OCI-LY7 (cell line): ENCODE data around the gene WNT7B. TPM values are rescaled to one million over a fixed set of nuclear protein-coding genes. Genes with fewer than 3 reads are reported as not detected.

ENCODE experiments used
- BruUV-seq: library from RNA; stranded (reverse); fragments of 400-500 nt; replicated peaks from 2 replicates; lab custom pipeline; 2021; lab: Mats Ljungman, UMichigan
- CTCF ChIA-PET: fragments of 300-600 bp; sonication (Branson Sonifier 250); formaldehyde crosslinking; loops from one replicate; lab custom pipeline; 2022; ENCODE audit warnings: antibody characterized with exemption; ENCODE audit not compliant: unreplicated experiment; lab: Charles Lee
- POLR2A ChIA-PET: fragments of 300-600 bp; sonication (Branson Sonifier 250); formaldehyde crosslinking; loops from one replicate; lab custom pipeline; 2022; ENCODE audit warnings: antibody characterized with exemption; lab: Charles Lee
- DNase-seq: peaks from one replicate; pipeline ENCODE4 v3.0.0-alpha.2; 2015; ENCODE audit warnings: low spot score
- H2AFZ ChIP-seq: fragments of 200-600 bp; sonication (generic), shearing (Covaris generic); 2 replicates; pipeline ENCODE4 v1.6.1; 2014; ENCODE audit warnings: mild to moderate bottlenecking, antibody characterized with exemption, low read length, moderate library complexity
- H3K27ac ChIP-seq: fragments of 200-600 bp; sonication (generic); 2 replicates; pipeline ENCODE4 v1.5.1; 2014; ENCODE audit warnings: mixed run types, low read depth, mild to moderate bottlenecking, moderate library complexity, low read length, inconsistent platforms; ENCODE audit not compliant: poor library complexity, severe bottlenecking
- H3K36me3 ChIP-seq: fragments of 200-600 bp; sonication (generic); 2 replicates; pipeline ENCODE4 v1.6.1; 2014; ENCODE audit warnings: mild to moderate bottlenecking, antibody characterized with exemption, low read length, moderate library complexity, mixed read lengths; ENCODE audit not compliant: insufficient read depth
- H3K4me1 ChIP-seq: fragments of 200-600 bp; sonication (generic); 2 replicates; pipeline ENCODE4 v1.5.1; 2014; ENCODE audit warnings: mild to moderate bottlenecking, low read length; ENCODE audit not compliant: insufficient read depth, poor library complexity, severe bottlenecking
- H3K4me2 ChIP-seq: fragments of 200-600 bp; sonication (generic); 2 replicates; pipeline ENCODE4 v1.6.1; 2014; ENCODE audit warnings: mild to moderate bottlenecking, low read length
- H3K4me3 ChIP-seq: fragments of 200-600 bp; sonication (generic); 2 replicates; pipeline ENCODE4 v1.5.1; 2014; ENCODE audit warnings: mild to moderate bottlenecking, low read depth, low read length; ENCODE audit not compliant: poor library complexity, severe bottlenecking
- H3K79me2 ChIP-seq: fragments of 200-600 bp; sonication (generic); 2 replicates; pipeline ENCODE4 v1.6.1; 2016; ENCODE audit warnings: low read depth, mild to moderate bottlenecking, low read length, moderate library complexity, mixed read lengths; ENCODE audit not compliant: insufficient read depth
- H3K9me2 ChIP-seq: fragments of 200-600 bp; sonication (generic); 2 replicates; pipeline ENCODE4 v1.6.1; 2016; ENCODE audit warnings: mild to moderate bottlenecking, low read length, mixed read lengths; ENCODE audit not compliant: insufficient read depth
- H3K9me3 ChIP-seq: fragments of 200-600 bp; sonication (generic); 2 replicates; pipeline ENCODE4 v1.6.1; 2014; ENCODE audit warnings: mild to moderate bottlenecking, mixed run types, low read length, mixed read lengths
- H4K20me1 ChIP-seq: fragments of 200-600 bp; sonication (generic); 2 replicates; pipeline ENCODE4 v1.6.1; 2014; ENCODE audit warnings: mild to moderate bottlenecking, antibody characterized with exemption, low read length, moderate library complexity, mixed read lengths; ENCODE audit not compliant: insufficient read depth
- EZH2phosphoT487 ChIP-seq: fragments of 200-600 bp; sonication (generic); IDR thresholded peaks from 2 replicates; pipeline ENCODE4 v1.6.1; 2018; ENCODE audit warnings: low read depth, borderline replicate concordance, mild to moderate bottlenecking, mixed run types, antibody characterized with exemption, low read length, moderate library complexity, mixed read lengths
- intact Hi-C: fragments of 100-400 bp; cut with micrococcal nuclease; formaldehyde crosslinking; loops from one replicate; pipeline ENCODE4 v1.10.0; 2022; ENCODE audit not compliant: unreplicated experiment
- total RNA-seq, 2 experiments: library from RNA; depleted of rRNA in 1 of 2; stranded (reverse); fragments of >200 nt in 1 of 2; shearing (Covaris generic) in 1 of 2; gene quantifications; 2 replicates each; pipeline ENCODE4 v1.2.3, GENCODE V29; 2014 to 2022
- TF ChIP-seq, protein P1 (sequence below): fragments of 200-600 bp; sonication (generic); conservative IDR thresholded peaks from 2 replicates; pipeline ENCODE4 v1.5.1; 2014; ENCODE audit warnings: mild to moderate bottlenecking, antibody characterized with exemption, low read length, moderate library complexity, mixed read lengths

The WNT7B gene
- total RNA-seq, 2 experiments from 2014 or later, result not detected

DNA sequence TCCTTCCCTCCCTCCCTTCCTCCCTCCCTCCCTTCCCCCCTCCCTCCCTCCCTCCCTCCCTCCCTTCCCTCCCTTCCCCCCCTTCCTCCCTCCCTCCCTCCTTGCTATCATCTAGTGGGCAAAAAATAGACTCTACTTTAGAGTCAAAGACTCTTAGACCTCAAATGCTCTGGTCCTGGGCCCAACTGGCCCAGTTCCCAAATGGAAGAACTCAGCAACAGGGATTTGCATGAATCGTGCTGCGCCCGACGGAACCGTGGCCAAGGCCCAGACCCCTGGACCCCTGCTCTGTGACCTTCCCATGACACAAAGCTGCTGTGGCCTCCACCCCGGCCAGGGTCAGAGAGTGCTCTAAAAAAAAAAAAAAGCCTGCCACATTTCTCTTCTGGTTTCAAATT is 97.4 kb downstream of the WNT7B start:
- intact Hi-C loops, result no loop called here
- DNase-seq, result no peak
- Histone ChIP-seq H3K4me3 (no peak overlapping the region), H3K79me2 (no peaks in the 10 kb centered on the region), H3K9me2 (no peaks in the 10 kb centered on the region), H3K36me3 (no peaks in the 10 kb centered on the region), H3K27ac (no peak overlapping the region), H3K9me3 (no peaks in the 10 kb centered on the region), H3K4me1 (no peaks in the 10 kb centered on the region), H3K4me2 (no peak overlapping the region), H2AFZ (no peak overlapping the region), H4K20me1 (no peaks in the 10 kb centered on the region)
- TF ChIP-seq EZH2phosphoT487, result no peak
- TF ChIP-seq, protein P1, sequence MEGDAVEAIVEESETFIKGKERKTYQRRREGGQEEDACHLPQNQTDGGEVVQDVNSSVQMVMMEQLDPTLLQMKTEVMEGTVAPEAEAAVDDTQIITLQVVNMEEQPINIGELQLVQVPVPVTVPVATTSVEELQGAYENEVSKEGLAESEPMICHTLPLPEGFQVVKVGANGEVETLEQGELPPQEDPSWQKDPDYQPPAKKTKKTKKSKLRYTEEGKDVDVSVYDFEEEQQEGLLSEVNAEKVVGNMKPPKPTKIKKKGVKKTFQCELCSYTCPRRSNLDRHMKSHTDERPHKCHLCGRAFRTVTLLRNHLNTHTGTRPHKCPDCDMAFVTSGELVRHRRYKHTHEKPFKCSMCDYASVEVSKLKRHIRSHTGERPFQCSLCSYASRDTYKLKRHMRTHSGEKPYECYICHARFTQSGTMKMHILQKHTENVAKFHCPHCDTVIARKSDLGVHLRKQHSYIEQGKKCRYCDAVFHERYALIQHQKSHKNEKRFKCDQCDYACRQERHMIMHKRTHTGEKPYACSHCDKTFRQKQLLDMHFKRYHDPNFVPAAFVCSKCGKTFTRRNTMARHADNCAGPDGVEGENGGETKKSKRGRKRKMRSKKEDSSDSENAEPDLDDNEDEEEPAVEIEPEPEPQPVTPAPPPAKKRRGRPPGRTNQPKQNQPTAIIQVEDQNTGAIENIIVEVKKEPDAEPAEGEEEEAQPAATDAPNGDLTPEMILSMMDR, result no peak
- CTCF ChIA-PET, result no interaction called here
- BruUV-seq, result no TSS peak
- POLR2A ChIA-PET, result no interaction called here

DNA sequence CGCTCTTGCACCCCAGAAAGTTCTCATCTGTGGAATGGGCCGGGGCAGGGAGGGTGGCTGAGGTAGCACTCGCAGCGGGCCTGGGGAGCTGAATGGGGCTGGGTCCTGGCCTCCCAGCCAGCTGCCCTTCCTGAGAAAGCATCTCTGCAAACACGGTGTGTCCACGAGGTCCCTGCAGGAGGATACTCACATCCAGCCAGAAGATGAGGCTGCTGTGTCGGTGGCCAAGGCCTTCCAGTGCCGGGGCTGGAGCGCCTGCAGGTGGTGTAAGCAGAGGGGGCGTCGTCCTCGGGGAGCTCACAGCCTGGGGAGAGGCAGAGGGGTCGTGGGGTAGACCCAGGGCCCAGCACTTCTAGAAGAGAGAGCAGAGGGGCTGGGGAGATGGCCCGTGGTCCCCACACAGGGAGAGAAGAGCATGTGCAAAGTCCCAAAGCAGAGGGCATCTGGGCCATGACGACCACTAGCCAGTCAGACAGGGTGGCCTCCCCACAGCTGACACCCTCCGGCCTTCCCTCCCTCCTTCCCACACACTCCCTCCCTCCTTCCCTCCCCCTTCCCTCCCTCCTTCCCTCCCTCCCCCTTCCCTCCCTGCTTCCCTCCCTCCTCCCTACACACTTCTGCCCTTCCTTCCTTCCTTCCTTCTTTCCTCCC is 97.9 kb downstream of the WNT7B start:
- ChIA-PET CTCF (no interaction called here), POLR2A (no interaction called here)
- intact Hi-C loops, result no loop called here
- Histone ChIP-seq H3K4me1 (no peaks in the 10 kb centered on the region), H3K4me3 (no peak overlapping the region), H3K9me3 (no peaks in the 10 kb centered on the region), H3K4me2 (no peak overlapping the region), H3K27ac (no peak overlapping the region), H2AFZ (no peak overlapping the region), H3K9me2 (no peaks in the 10 kb centered on the region), H4K20me1 (no peaks in the 10 kb centered on the region), H3K36me3 (no peaks in the 10 kb centered on the region), H3K79me2 (no peaks in the 10 kb centered on the region)
- TF ChIP-seq, protein P1, result no peak
- TF ChIP-seq EZH2phosphoT487, result no peak
- no peak for DNase-seq
- BruUV-seq, result no TSS peak

DNA sequence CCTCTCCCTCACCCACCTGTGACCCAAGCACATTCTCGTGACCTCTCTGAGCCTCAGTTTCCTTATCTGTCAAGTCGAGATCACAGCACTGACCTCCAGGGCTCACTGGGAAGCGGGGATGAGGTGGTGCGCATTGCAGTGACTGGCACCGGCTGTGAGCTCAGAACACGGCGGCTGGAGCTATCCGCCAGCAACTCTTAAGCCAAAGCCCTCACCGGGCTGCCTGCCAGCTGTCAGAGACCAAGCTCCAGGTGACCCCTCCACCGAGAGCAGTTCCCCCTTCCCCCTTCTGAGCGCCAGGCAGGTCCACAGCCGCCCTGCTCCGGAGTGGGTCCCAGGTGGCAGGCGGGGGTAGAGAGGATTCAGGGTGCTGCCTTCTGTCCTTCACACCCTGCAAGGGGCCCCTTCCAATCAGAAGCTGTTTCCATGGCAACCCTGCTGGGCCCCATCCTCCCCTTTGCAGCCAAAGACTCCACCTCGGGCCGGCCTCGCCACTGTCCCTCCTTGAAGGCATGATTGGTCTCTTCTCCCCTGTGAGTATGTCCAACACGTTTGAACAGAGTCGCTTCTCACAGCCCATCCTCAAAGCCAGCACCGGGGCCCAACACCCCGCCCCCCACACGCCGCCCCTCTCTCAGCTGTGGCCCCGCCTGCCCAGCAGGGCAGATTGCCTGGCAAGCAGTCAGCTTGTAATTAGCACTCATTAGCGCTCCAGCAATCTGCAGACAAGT is 98.7 kb downstream of the WNT7B start:
- intact Hi-C loops, result no loop called here
- H3K9me2 ChIP-seq, result no peaks in the 10 kb centered on the region
- BruUV-seq, result no TSS peak
- H3K36me3 ChIP-seq, result no peaks in the 10 kb centered on the region
- H3K4me3 ChIP-seq, result no peak overlapping the region
- no peaks in the 10 kb centered on the region for H4K20me1 ChIP-seq
- no peak overlapping the region for H3K27ac ChIP-seq
- H3K79me2 ChIP-seq, result no peaks in the 10 kb centered on the region
- ChIA-PET POLR2A (no interaction called here), CTCF (no interaction called here)
- DNase-seq, result no peak
- no peak overlapping the region for H2AFZ ChIP-seq
- no peaks in the 10 kb centered on the region for H3K9me3 ChIP-seq
- no peak for TF ChIP-seq EZH2phosphoT487
- TF ChIP-seq, protein P1, result no peak
- no peaks in the 10 kb centered on the region for H3K4me1 ChIP-seq
- H3K4me2 ChIP-seq, result no peak overlapping the region
